H1 (cell line): ENCODE data around the gene HIBADH. TPM values are rescaled to one million over a fixed set of nuclear protein-coding genes. Genes with fewer than 3 reads are reported as not detected.

Experiments used
- CTCF ChIA-PET: fragments of 300-600 bp; sonication (Branson Sonifier 250); formaldehyde crosslinking; loops from one replicate; lab custom pipeline; 2021; ENCODE audit not compliant: partially characterized antibody; lab: Charles Lee
- POLR2A ChIA-PET: fragments of 300-600 bp; sonication (Branson Sonifier 250); formaldehyde crosslinking; loops from one replicate; lab custom pipeline; 2021; ENCODE audit warnings: inconsistent platforms; ENCODE audit not compliant: partially characterized antibody; lab: Charles Lee
- DNase-seq, 2 experiments: peaks; one replicate each; pipeline versions ENCODE4 v3.0.0 to v3.0.0-alpha.2; 2010 to 2022; ENCODE audit warnings: low spot score in 2 of 2, low read depth in 1 of 2, mixed read lengths in 1 of 2
- FAIRE-seq: peaks from 2 replicates; lab custom pipeline; 2011; peaks lifted over from hg19 to GRCh38; lab: Jason Lieb, UNC
- H2AFZ ChIP-seq: 2 replicates; pipeline ENCODE4 v1.8.1; 2012; ENCODE audit warnings: low read length, inconsistent platforms
- H2AK5ac ChIP-seq: 2 replicates; pipeline ENCODE4 v1.6.1; 2013; ENCODE audit warnings: low read depth, low read length
- H2BK120ac ChIP-seq: replicated peaks from 2 replicates; pipeline ENCODE3; 2013; ENCODE audit warnings: low read depth, low read length, inconsistent platforms
- H2BK12ac ChIP-seq: 2 replicates; pipeline ENCODE4 v1.6.1; 2013; ENCODE audit warnings: low read depth, low read length
- H2BK15ac ChIP-seq: 2 replicates; pipeline ENCODE4 v1.6.1; 2013; ENCODE audit warnings: low read length
- H2BK20ac ChIP-seq: 2 replicates; pipeline ENCODE4 v1.6.1; 2013; ENCODE audit warnings: low read length
- H2BK5ac ChIP-seq: 2 replicates; pipeline ENCODE4 v1.6.1; 2013; ENCODE audit warnings: low read depth, low read length
- H3K14ac ChIP-seq: 2 replicates; pipeline ENCODE4 v1.6.1; 2013; ENCODE audit warnings: inconsistent platforms; ENCODE audit not compliant: insufficient read length
- H3K18ac ChIP-seq: 2 replicates; pipeline ENCODE4 v1.6.1; 2013; ENCODE audit warnings: low read length; ENCODE audit errors: extremely low read depth
- H3K23ac ChIP-seq: 2 replicates; pipeline ENCODE4 v1.6.1; 2013; ENCODE audit warnings: inconsistent platforms; ENCODE audit not compliant: insufficient read length
- H3K23me2 ChIP-seq: 2 replicates; pipeline ENCODE4 v1.6.1; 2013; ENCODE audit warnings: low read depth, low read length
- H3K27ac ChIP-seq: 2 replicates; pipeline ENCODE4 v1.6.1; 2011; ENCODE audit warnings: low read depth, low read length, inconsistent platforms
- H3K27me3 ChIP-seq, 4 experiments: replicated peaks in 1 of 4; 1 replicate in 1 of 4; 2 replicates in 3 of 4; pipeline versions ENCODE4 v1.6.1 to v1.8.1; 2011 to 2013; ENCODE audit warnings: low read length in 3 of 4, mild to moderate bottlenecking in 3 of 4, inconsistent platforms in 2 of 4, mixed read lengths in 2 of 4, moderate library complexity in 1 of 4; ENCODE audit not compliant: control insufficient read depth in 3 of 4, insufficient read depth in 3 of 4; ENCODE audit errors: extremely low read depth in 1 of 4
- H3K36me3 ChIP-seq, 4 experiments: 2 replicates each; pipeline versions ENCODE4 v1.6.1 to v1.8.1; 2011 to 2013; ENCODE audit warnings: mild to moderate bottlenecking in 4 of 4, low read length in 3 of 4, moderate library complexity in 2 of 4, control low read depth in 1 of 4, inconsistent platforms in 1 of 4; ENCODE audit not compliant: insufficient read depth in 4 of 4, control insufficient read depth in 2 of 4
- H3K4ac ChIP-seq: replicated peaks from 2 replicates; pipeline ENCODE3; 2013; ENCODE audit warnings: low read length, low read depth, mixed read lengths, inconsistent platforms; ENCODE audit not compliant: insufficient read length
- H3K4me1 ChIP-seq, 4 experiments: replicated peaks in 1 of 4; 1 replicate in 1 of 4; 2 replicates in 3 of 4; pipeline versions ENCODE4 v1.6.1 to v1.8.1; 2011 to 2013; ENCODE audit warnings: low read length in 3 of 4, inconsistent platforms in 2 of 4, mixed read lengths in 1 of 4; ENCODE audit not compliant: insufficient read depth in 4 of 4, control insufficient read depth in 3 of 4
- H3K4me2 ChIP-seq, 2 experiments: 2 replicates each; pipeline versions ENCODE4 v1.6.1 to v1.8.1; 2011 to 2013; ENCODE audit warnings: low read depth in 2 of 2, low read length in 2 of 2, control low read depth in 1 of 2, inconsistent platforms in 1 of 2, mild to moderate bottlenecking in 1 of 2; ENCODE audit not compliant: insufficient read depth in 1 of 2
- H3K4me3 ChIP-seq, 4 experiments: fragments of 200-600, 300-600 bp in 1 of 4; sonication (generic), shearing (Covaris generic), sonication (Bioruptor Twin) in 1 of 4; 2 replicates each; pipeline versions ENCODE4 v1.5.1 to v1.8.1; 2011 to 2016; ENCODE audit warnings: low read length in 4 of 4, low read depth in 3 of 4, control low read depth in 2 of 4, inconsistent platforms in 2 of 4, mild to moderate bottlenecking in 2 of 4, mixed read lengths in 1 of 4, moderate library complexity in 1 of 4; ENCODE audit not compliant: insufficient read depth in 2 of 4; ENCODE audit errors: extremely low read depth in 1 of 4
- H3K56ac ChIP-seq: replicated peaks from 2 replicates; pipeline ENCODE3; 2013; ENCODE audit warnings: low read depth, mild to moderate bottlenecking, mixed read lengths, low read length, inconsistent platforms; ENCODE audit not compliant: insufficient read length
- H3K79me1 ChIP-seq: 2 replicates; pipeline ENCODE4 v1.6.1; 2013; ENCODE audit warnings: low read depth, low read length, control low read depth
- H3K79me2 ChIP-seq, 2 experiments: 2 replicates each; pipeline versions ENCODE4 v1.6.1 to v1.8.1; 2012 to 2013; ENCODE audit warnings: low read length in 2 of 2, mild to moderate bottlenecking in 2 of 2, inconsistent platforms in 1 of 2; ENCODE audit not compliant: insufficient read depth in 2 of 2, control insufficient read depth in 1 of 2
- H3K9ac ChIP-seq, 4 experiments: replicated peaks in 1 of 4; 1 replicate in 1 of 4; 2 replicates in 3 of 4; pipeline versions ENCODE4 v1.6.1 to v1.8.1; 2011 to 2013; ENCODE audit warnings: low read depth in 3 of 4, low read length in 3 of 4, control low read depth in 2 of 4, mild to moderate bottlenecking in 2 of 4, moderate library complexity in 2 of 4, inconsistent platforms in 1 of 4; ENCODE audit errors: extremely low read depth in 1 of 4
- H3K9me3 ChIP-seq, 2 experiments: 2 replicates each; pipeline versions ENCODE4 v1.6.1 to v1.8.1; 2012 to 2013; ENCODE audit warnings: mild to moderate bottlenecking in 2 of 2, moderate library complexity in 2 of 2, control low read depth in 1 of 2, inconsistent platforms in 1 of 2, low read depth in 1 of 2, low read length in 1 of 2, mixed read lengths in 1 of 2; ENCODE audit not compliant: insufficient read depth in 2 of 2
- H4K20me1 ChIP-seq, 2 experiments: replicated peaks in 1 of 2; 2 replicates each; pipeline versions ENCODE3 to v1.8.1; 2011 to 2013; ENCODE audit warnings: inconsistent platforms in 2 of 2, low read length in 2 of 2, mild to moderate bottlenecking in 1 of 2; ENCODE audit not compliant: insufficient read depth in 2 of 2, control insufficient read depth in 1 of 2
- H4K5ac ChIP-seq: 2 replicates; pipeline ENCODE4 v1.6.1; 2013; ENCODE audit warnings: low read length, low read depth, mixed read lengths, inconsistent platforms; ENCODE audit not compliant: insufficient read length
- H4K8ac ChIP-seq: 2 replicates; pipeline ENCODE4 v1.8.0; 2013; ENCODE audit warnings: mild to moderate bottlenecking, moderate library complexity, low read length, inconsistent platforms; ENCODE audit not compliant: insufficient read depth; ENCODE audit errors: extremely low read depth
- H4K91ac ChIP-seq: replicated peaks from 2 replicates; pipeline ENCODE3; 2013; ENCODE audit warnings: low read length, mixed read lengths, inconsistent platforms; ENCODE audit not compliant: insufficient read length
- BCL11A ChIP-seq, 2 experiments: IDR thresholded peaks; one replicate each; pipeline ENCODE4 v1.6.1; 2011; ENCODE audit warnings: low read depth in 2 of 2, low read length in 2 of 2, mild to moderate bottlenecking in 2 of 2
- BRCA1 ChIP-seq: IDR thresholded peaks from 2 replicates; pipeline ENCODE4 v1.6.1; 2012; ENCODE audit warnings: low read depth, low read length, improper control_type of control experiment
- CTCF ChIP-seq, 3 experiments: IDR thresholded peaks; 1 replicate in 2 of 3; 2 replicates in 1 of 3; pipeline versions ENCODE4 v1.5.1 to v1.6.1; 2011; ENCODE audit warnings: low read length in 3 of 3, mild to moderate bottlenecking in 3 of 3, inconsistent platforms in 2 of 3, low read depth in 1 of 3, moderate library complexity in 1 of 3; ENCODE audit not compliant: insufficient read depth in 1 of 3; ENCODE audit errors: control extremely low read depth in 1 of 3
- HDAC2 ChIP-seq, 2 experiments: fragments of 300-600 bp in 1 of 2; sonication (generic) in 1 of 2; IDR thresholded peaks; 2 replicates each; pipeline ENCODE4 v1.6.1; 2011 to 2012; ENCODE audit warnings: low read depth in 2 of 2, low read length in 2 of 2, mild to moderate bottlenecking in 2 of 2, moderate library complexity in 2 of 2, borderline replicate concordance in 1 of 2, inconsistent platforms in 1 of 2
- NRF1 ChIP-seq: IDR thresholded peaks from 2 replicates; pipeline ENCODE4 v1.6.1; 2011; ENCODE audit warnings: mild to moderate bottlenecking, low read depth, low read length, improper control_type of control experiment
- POLR2AphosphoS5 ChIP-seq: IDR thresholded peaks from 2 replicates; pipeline ENCODE4 v1.6.1; 2011; ENCODE audit warnings: low read depth, low read length
- RFX5 ChIP-seq: IDR thresholded peaks from 2 replicates; pipeline ENCODE4 v1.6.1; 2011; ENCODE audit warnings: low read depth, low read length, improper control_type of control experiment, borderline replicate concordance
- RNF2 ChIP-seq: fragments of 200-900, 300-1000 bp; sonication (generic); IDR thresholded peaks from 2 replicates; pipeline ENCODE4 v1.7.1; 2016; ENCODE audit warnings: borderline replicate concordance, low read depth, mild to moderate bottlenecking, antibody characterized with exemption, low read length; ENCODE audit not compliant: poor library complexity, severe bottlenecking; ENCODE audit errors: missing control alignments
- SAP30 ChIP-seq: fragments of 300-600 bp; sonication (generic); IDR thresholded peaks from 2 replicates; pipeline ENCODE4 v1.7.1; 2012; ENCODE audit warnings: low read length, moderate library complexity, mild to moderate bottlenecking, inconsistent platforms; ENCODE audit not compliant: insufficient read depth, insufficient replicate concordance
- SP2 ChIP-seq: IDR thresholded peaks from 2 replicates; pipeline ENCODE4 v1.6.1; 2012; ENCODE audit warnings: mild to moderate bottlenecking, low read length, inconsistent platforms
- WGBS, 2 experiments: shearing (Covaris generic) in 1 of 2; methylation state at CpG; one replicate each; pipeline versions ENCODE4 v1.1.6 to v1.1.7; 2013 to 2015; ENCODE audit warnings: low lambda C conversion rate in 2 of 2, mixed read lengths in 2 of 2, inconsistent platforms in 1 of 2, low coverage in 1 of 2, missing lambda C conversion rate in 1 of 2; ENCODE audit not compliant: insufficient replicate concordance in 2 of 2, insufficient coverage in 1 of 2, insufficient read length in 1 of 2; ENCODE audit errors: extremely low coverage in 1 of 2, missing lambda C conversion rate in 1 of 2; 5-methylcytosine and 5-hydroxymethylcytosine counted together
- polyA plus RNA-seq, 7 experiments: library from polyadenylated mRNA; depleted of rRNA in 3 of 7; stranded (reverse) in 5 of 7; unstranded in 2 of 7; fragments of >200 nt in 5 of 7; fragments of 200-250 nt in 2 of 7; gene quantifications; 1 replicate in 5 of 7; 2 replicates in 1 of 7; 4 replicates in 1 of 7; pipeline versions ENCODE4 v1.2.1 to v1.2.3, GENCODE V29; 2011 to 2013; ENCODE audit warnings: missing spikeins in 2 of 7, mixed read lengths in 2 of 7
- total RNA-seq: library from RNA; stranded (reverse); fragmentation: NEBNext Ultra II Directional; extraction: Animal tissue kit (Norgen Biotek cat#: 25700); gene quantifications from 2 replicates; pipeline ENCODE4 v1.2.1, GENCODE V29; 2021

The HIBADH gene
- total and polyA plus RNA-seq, 2 of the 8 experiments (the other 6 are each of a cell fraction or from before 2014, with no cell fraction given) = 30.1 to 39.5 TPM

- Histone ChIP-seq H2AFZ (no peak overlapping the region), H3K14ac (no peak overlapping the region), H3K79me2 (peaks cover 0 to 8% of the 10 kb centered on the region in 2 experiments; a peak in 2 of 4 replicates), H2BK20ac (no peak overlapping the region), H2BK120ac (no peak overlapping the region), H4K91ac (no peak overlapping the region), H3K27ac (no peak overlapping the region), H2AK5ac (no peak overlapping the region), H3K4me1 (no peaks in the 10 kb centered on the region; a peak in 1 of 7 replicates), H3K9ac (no peak overlapping the region), H3K4me2 (no peak overlapping the region), H3K56ac (no peak overlapping the region), H3K4me3 (no peak overlapping the region), H3K27me3 (no peaks in the 10 kb centered on the region), H3K23ac (no peak overlapping the region), H3K79me1 (no peaks in the 10 kb centered on the region; the same call in 1 of the 2 replicates), H3K4ac (no peak overlapping the region), H2BK5ac (no peak overlapping the region), H3K36me3 (peaks cover 0 to 7% (median 1%) of the 10 kb centered on the region in 4 experiments; a peak in 2 of 8 replicates), H2BK12ac (no peak overlapping the region), H4K5ac (no peak overlapping the region), H3K9me3 (no peaks in the 10 kb centered on the region), H4K20me1 (no peaks in the 10 kb centered on the region), H3K18ac (no peak overlapping the region), H4K8ac (no peak overlapping the region), H2BK15ac (no peak overlapping the region), H3K23me2 (no peaks in the 10 kb centered on the region)
- DNase-seq (no peak), FAIRE-seq (no peak)
- POLR2A ChIA-PET = no interaction called here
- WGBS, 2 experiments = 98% methylated on average over 2 of the region's 2 CpGs; no CpG with 5 or more reads in 1 of the 2 experiments
- CTCF ChIA-PET = interaction anchor here (1.2 to 1.8 kb wide), 3 partner anchors 12 to 132 kb away, joined by 3 to 6 read pairs (median 5); partner anchors contain the start of gene HIBADH
- no peak for TF ChIP-seq SAP30
- no peak for TF ChIP-seq NRF1
- TF ChIP-seq BCL11A (IDR thresholded peaks at IDR 0.05; ENCODE audit: low read depth in 2 of 2, low read length in 2 of 2) = no peak
- TF ChIP-seq SP2 = no peak
- no peak for TF ChIP-seq HDAC2 (IDR thresholded peaks at IDR 0.05; ENCODE audit: borderline replicate concordance in 1 of 2, low read depth in 2 of 2, low read length in 2 of 2)
- TF ChIP-seq BRCA1 = no peak
- no peak for TF ChIP-seq RNF2
- TF ChIP-seq CTCF (IDR thresholded peaks at IDR 0.05; ENCODE audit: control extremely low read depth in 1 of 3, insufficient read depth in 1 of 3, low read depth in 1 of 3, low read length in 3 of 3) = no peak
- no peak for TF ChIP-seq RFX5
- TF ChIP-seq POLR2AphosphoS5 = no peak
Measured at GRCh38 chr7:27642271-27642670, 20.4 kb downstream of the HIBADH start.
